Activated CD8-positive, alpha-beta T cell treated with anti-CD3 and anti-CD28 coated beads for 36 hours (primary cell): Measurements from ENCODE around the gene LAMA5. TPM values are rescaled to one million over a fixed set of nuclear protein-coding genes. Genes with fewer than 3 reads are reported as not detected.

ENCODE experiments used
- ATAC-seq: fragments of 200-7000 bp; cut with Tn5 transposase; one replicate; pipeline ENCODE4 v1.10.0; 2021; ENCODE audit warnings: mild to moderate bottlenecking, moderate library complexity
- CTCF ChIA-PET: fragments of 350-600 bp; sonication (Branson Sonifier 250); formaldehyde crosslinking; loops from one replicate; lab custom pipeline; 2021; ENCODE audit warnings: antibody characterized with exemption; lab: Charles Lee
- POLR2A ChIA-PET: fragments of 350-600 bp; sonication (Branson Sonifier 250); formaldehyde crosslinking; loops from one replicate; lab custom pipeline; 2021; ENCODE audit warnings: antibody characterized with exemption; lab: Charles Lee
- DNase-seq: peaks from one replicate; pipeline ENCODE4 v3.0.0-alpha.2; 2020
- H3K27ac Mint-ChIP-seq: one replicate; pipeline ENCODE4 v1.8.0; 2021; ENCODE audit warnings: mild to moderate bottlenecking, mixed read lengths
- H3K27me3 Mint-ChIP-seq: one replicate; pipeline ENCODE4 v1.8.0; 2021; ENCODE audit warnings: mixed read lengths
- H3K36me3 Mint-ChIP-seq: one replicate; pipeline ENCODE4 v1.8.0; 2021; ENCODE audit warnings: low read depth, mixed read lengths
- H3K4me1 Mint-ChIP-seq: one replicate; pipeline ENCODE4 v1.8.0; 2021; ENCODE audit warnings: low read depth, mixed read lengths
- H3K4me3 Mint-ChIP-seq: one replicate; pipeline ENCODE4 v1.8.0; 2021; ENCODE audit warnings: mild to moderate bottlenecking, moderate library complexity, mixed read lengths
- H3K9me3 Mint-ChIP-seq: one replicate; pipeline ENCODE4 v1.8.0; 2021; ENCODE audit warnings: mixed read lengths
- CTCF ChIP-seq: fragments of 200-600 bp; IDR thresholded peaks from one replicate; pipeline ENCODE4 v1.8.0; 2022; ENCODE audit warnings: antibody characterized with exemption, mild to moderate bottlenecking
- intact Hi-C: fragments of 100-400 bp; cut with micrococcal nuclease; formaldehyde crosslinking; loops from one replicate; pipeline ENCODE4 v1.10.0; 2022
- total RNA-seq, 2 experiments: library from RNA; stranded (reverse); gene quantifications; one replicate each; pipeline ENCODE4 v1.2.3, GENCODE V29; 2021

LAMA5 gene
- total RNA-seq, 2 experiments from 2014 or later = 0.25 to 0.76 TPM

- peaks cover 6% of the 10 kb centered on the region for H3K36me3 Mint-ChIP-seq
- CTCF ChIA-PET = no interaction called here
Measured at GRCh38 chr20:62395311-62396242, 28.5 kb upstream of the LAMA5 start.

DNA sequence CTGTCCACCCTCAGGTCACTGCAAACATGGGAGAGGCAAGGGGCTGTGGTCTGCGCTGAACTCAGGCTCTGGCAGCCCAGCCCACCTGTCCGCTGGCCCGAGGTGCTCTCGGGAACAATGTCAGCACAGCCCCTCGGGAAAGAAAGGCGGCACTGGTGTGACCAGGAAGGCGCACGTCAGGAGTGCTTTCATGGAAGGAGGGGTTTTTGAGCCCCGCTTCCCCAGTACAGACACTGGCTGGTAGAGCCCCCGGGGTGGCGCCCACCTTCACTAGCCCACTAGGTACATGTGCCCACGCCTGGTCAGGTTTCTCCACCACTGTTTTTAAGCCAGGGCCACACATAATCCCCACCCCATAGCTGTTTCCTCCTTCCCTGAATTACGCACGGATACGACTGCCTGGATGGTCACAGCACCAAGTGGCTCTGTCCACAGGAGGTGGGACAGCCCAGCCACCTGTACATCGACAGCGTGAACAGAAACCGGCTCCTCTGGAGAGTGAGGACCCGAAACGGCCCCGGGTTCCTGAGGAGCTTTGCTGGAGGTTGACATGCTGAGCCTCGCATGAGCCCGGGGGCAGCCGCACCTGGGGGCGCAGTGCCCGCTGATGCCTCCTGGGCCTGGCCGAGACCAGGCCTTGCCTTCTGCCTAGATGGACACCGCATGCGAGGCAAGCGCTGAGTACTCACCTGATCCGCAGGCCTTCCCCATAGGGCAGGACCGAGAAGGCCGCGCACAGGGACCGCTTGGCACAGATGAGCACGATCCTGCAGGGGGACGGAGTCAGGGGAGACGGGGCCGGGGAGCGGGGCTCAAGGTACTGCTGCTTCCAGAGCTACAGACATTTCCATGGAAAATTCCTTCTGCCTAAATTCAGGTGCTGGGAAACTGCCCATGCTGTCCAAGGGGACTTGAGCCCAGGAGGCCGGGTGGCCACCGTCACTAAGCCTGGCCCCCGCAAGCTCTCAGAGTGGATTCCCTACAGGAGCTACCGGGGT lies 27.4 kb upstream of the LAMA5 start:
- H3K27me3 Mint-ChIP-seq = no peaks in the 10 kb centered on the region
- intact Hi-C loops = no loop called here
- H3K36me3 Mint-ChIP-seq = peaks cover 12% of the 10 kb centered on the region
- no peak overlapping the region for H3K27ac Mint-ChIP-seq
- ChIA-PET POLR2A (interaction anchor here (0.8 to 1.1 kb wide), 2 partner anchors 8 to 11 kb away, joined by 3 read pairs; partner anchors contain the start of gene RPS21), CTCF (no interaction called here)
- DNase-seq = no peak
- peaks cover 5% of the 10 kb centered on the region for H3K4me1 Mint-ChIP-seq
- TF ChIP-seq CTCF = no peak
- no peaks in the 10 kb centered on the region for H3K9me3 Mint-ChIP-seq
- no peak for ATAC-seq
- no peak overlapping the region for H3K4me3 Mint-ChIP-seq

More at GRCh38 chr20:62395311-62396242, 28.5 kb upstream of the LAMA5 start:
- Mint-ChIP-seq H3K27me3 (no peaks in the 10 kb centered on the region), H3K4me1 (no peaks in the 10 kb centered on the region), H3K4me3 (no peak overlapping the region), H3K9me3 (no peaks in the 10 kb centered on the region), H3K27ac (no peak overlapping the region)
- TF ChIP-seq CTCF = no peak
- intact Hi-C loops = no loop called here
- DNase-seq (no peak), ATAC-seq (no peak)
- POLR2A ChIA-PET = interaction anchor here (0.8 to 1.1 kb wide), 2 partner anchors 9 to 10 kb away, joined by 3 read pairs; partner anchors contain the start of gene RPS21

DNA sequence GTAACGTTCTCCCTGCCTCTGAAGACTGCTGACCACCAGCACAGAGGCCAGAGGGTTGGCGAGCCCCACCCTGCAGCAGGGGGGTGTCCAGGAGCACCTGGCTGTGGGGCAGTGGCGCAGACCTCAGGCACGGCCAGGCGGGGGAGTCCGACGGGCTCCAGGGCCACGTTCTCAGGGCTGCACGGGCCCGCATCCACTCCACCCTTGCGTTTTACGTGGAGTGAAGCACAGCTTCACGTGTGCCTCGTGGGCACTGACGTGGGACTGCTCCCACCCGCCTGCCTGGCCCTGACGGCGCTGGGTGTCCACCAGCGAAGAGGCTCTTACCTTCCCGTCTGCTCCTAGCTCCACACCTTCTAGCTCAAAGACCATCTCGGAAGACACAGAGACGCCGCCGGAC lies 26.7 kb upstream of the LAMA5 start:
- no peak for TF ChIP-seq CTCF
- Mint-ChIP-seq H3K36me3 (peaks cover 19% of the 10 kb centered on the region), H3K4me3 (no peak overlapping the region), H3K27ac (no peak overlapping the region), H3K9me3 (no peaks in the 10 kb centered on the region), H3K27me3 (no peaks in the 10 kb centered on the region), H3K4me1 (peaks cover 12% of the 10 kb centered on the region)
- POLR2A ChIA-PET = no interaction called here
- ATAC-seq = no peak
- intact Hi-C loops = no loop called here
- CTCF ChIA-PET = no interaction called here
- DNase-seq = no peak

GRCh38 chr20:62393335-62393665 lies 26.2 kb upstream of the LAMA5 start:
- Mint-ChIP-seq H3K9me3 (no peaks in the 10 kb centered on the region), H3K27ac (no peak overlapping the region), H3K4me3 (no peak overlapping the region), H3K36me3 (peaks cover 24% of the 10 kb centered on the region), H3K27me3 (no peaks in the 10 kb centered on the region), H3K4me1 (peaks cover 17% of the 10 kb centered on the region)
- CTCF ChIA-PET = no interaction called here
- DNase-seq = no peak
- no peak for TF ChIP-seq CTCF
- no peak for ATAC-seq
- POLR2A ChIA-PET = no interaction called here
- intact Hi-C loops = no loop called here
